ENCODE data around the gene NREP.

NREP gene

DNA sequence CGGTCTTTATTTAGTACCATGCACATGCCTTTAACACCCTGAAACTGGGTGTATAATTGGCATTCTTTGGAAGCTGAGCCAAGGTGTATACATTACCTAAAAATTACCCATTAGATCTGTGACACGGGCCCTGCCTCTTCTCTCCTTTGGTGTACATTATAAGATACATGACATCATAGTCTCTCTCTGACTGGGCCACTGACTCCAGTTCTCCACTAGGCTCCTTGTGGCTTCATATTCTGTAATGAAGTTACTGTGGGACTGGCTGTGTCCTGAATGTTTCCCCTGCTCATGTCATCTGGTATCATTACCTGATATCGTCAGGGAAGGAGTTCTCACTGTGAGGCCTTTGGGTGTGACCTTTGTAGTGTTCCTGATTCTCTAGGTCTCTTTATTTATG lies 65.5 kb downstream of the NREP start:
- no peak for DNase-seq

DNA sequence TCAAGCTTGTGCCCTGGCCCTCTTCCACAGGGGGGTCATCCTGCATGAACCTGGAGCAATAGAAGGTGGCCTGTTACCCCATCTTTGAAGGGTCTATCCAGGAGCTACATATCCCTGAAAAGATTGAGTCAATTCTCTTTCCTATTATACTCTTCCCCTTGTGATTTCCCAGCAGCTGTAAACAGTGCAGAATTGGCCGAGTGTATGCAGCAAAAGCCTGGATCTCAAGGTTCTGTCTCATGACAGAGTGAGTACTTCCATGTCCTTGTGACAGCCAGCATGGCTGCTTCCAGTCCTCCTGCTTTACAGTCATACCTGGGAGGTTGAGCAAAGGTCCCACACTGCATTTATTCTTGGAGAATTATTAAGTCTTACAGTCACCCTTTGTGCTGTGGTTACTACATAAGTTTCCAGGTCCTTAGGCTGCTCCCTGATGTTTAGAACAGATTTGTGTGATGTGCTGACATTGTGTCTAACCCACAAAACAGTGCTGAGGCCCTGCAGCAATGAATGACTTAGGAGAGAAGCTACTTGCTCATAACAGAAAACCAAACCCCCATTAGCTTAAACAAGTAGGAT lies 67.5 kb downstream of the NREP start:
- DNase-seq = no peak

DNA sequence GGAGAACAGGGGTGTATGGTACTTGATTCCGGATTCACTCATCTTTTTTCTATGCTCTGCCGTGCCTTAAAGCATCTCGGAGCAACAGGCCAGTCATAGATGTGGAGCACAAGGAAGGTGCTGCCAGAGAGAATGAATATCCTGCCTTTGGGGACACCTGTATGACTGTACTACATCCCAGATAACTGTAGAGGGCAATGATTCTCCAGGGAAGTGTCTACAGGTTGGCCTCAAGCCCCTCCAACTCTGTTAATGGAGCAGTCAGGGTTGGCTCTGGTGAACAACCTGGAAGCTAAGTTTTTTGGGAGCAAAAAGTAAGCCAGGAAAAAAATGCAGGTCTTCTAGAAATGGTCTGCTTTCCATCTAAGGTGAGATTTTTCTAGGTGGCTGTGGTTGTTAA lies 71.0 kb downstream of the NREP start:
- no peak for DNase-seq

DNA sequence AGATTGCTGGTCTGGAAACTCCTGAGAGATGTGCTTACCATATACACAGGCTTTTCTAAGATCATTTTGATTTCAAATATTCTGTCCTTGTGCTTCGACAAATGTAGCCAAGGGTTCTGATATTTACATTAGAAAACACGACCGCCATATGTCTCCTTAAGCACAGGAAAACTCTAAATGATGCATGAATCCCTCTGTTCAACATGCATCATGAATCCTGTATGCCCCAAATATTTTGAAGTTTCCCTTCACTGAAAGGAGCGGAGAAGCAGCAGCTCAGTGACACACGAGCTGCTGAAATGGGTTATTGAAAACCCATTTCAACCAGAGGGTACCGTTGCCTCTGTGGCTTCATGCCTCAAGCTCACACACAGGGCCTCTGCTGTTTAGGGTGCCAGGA lies 74.4 kb downstream of the NREP start:
- DNase-seq = no peak

DNA sequence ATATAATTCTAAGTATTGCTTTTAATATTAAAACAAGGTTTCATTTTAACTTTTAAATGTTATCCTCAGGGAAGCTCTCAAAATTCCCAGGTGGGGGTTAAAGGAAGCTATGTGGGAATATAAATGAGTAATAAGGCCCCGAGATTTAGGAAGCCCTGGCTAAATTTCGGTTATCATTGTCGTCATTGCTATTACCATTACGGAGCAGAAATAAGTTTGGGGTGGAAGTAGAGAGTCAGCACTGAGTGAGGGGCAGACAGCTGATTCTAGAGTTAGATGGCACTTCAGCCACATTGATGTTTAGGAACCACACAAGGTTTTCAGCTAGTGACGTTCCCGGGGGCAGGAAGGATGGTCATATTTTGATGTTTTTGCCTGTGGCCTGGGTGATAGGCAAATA lies 74.9 kb downstream of the NREP start:
- DNase-seq = no peak

DNA sequence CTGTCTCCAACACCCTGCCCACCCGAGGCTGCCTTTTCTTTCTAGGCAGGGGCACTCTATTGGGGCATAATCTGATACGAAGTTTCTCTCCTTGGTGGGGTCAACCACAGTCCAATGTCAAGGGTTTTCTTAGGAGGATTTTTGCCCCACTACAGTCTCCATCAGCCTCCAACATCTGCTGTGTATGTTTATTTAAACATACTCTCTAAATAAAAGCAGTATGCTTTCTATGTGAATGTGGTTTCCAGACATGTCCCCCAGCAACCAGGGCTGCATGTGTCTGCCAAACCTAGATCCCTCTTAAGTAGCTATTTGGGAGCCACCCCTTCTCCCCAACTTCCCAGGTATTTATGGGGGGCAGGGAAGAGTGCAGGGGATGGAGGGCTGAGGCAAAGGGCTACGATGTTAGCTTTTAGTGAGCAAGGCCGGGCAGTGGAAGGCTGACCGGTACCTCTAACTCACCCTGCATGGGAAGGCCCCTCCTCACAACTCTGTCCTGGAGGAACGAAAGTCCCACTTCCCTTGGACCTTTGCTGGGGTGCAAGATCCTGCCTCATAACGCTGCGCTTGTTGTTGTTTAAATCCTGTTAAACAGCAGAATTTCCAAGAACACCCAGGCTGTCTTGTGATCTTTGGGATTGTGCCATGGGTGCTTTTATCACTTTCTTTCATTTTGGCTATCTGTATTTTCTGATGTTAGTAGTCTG lies 75.4 kb downstream of the NREP start:
- DNase-seq = no peak

DNA sequence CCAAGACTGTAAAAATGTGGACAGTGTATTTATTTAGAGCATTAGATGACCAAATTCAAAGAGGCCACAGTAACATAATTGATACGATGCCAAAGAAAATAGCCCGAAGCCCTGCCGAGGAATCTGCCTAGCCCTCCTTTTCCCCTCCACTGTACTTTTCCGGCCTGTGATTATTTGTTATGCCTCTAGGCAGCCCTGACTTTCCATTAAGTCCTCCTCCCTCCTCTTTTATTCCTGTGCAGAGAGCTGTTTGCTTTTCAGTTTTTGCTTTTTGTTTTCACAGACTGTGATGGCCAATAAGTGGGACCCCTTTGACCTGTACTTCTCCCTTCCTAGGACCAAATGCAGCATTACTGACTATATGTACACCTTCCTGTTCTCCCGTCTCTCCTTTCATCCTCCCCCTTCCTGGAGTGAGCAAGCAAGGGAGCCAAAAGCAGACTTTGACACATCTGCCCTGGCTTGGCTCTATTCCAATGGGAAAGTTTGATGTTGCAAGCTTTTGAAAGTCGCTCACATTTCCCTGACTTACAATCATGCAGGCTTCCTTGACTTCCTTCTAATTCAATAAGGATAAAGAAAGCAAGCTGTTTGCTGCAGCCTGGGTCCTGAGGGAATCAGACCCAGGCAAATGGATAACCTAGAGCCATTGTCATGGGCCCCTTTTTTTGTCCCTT lies 76.1 kb downstream of the NREP start:
- DNase-seq = no peak

DNA sequence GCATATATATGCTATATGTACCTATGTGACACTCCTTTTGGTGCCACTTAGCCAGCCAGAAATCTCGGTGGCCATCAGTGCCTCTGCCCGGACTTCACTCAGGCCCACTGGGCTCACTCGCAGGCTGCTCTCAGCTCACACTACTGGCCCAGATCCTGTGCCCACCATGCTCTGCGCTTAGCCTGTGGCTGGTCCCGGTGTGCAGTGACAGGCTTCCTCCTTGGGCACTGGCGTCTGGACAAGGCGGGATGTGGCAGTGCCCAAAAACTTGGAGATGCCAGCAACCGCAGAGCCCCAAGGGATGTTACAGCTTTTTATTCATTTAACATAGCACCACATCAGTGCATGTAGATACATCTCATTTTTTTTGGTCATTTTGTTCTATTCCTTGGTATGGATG lies 77.4 kb downstream of the NREP start:
- no peak for DNase-seq

All from inflammatory macrophage treated with lipopolysaccharide for 4 hours (primary cell).